Fibroblast of lung (primary cell): Measurements from ENCODE around the gene P2RY13.

Source experiments
- CTCF ChIP-seq, 2 donors: IDR thresholded peaks in 1 of 2; conservative IDR thresholded peaks in 1 of 2; 1 replicate in 1 of 2; 2 replicates in 1 of 2; pipeline ENCODE4 v1.5.1; 2011 to 2012; ENCODE audit warnings: low read length in 2 of 2, control low read depth in 1 of 2, inconsistent platforms in 1 of 2, low read depth in 1 of 2, mild to moderate bottlenecking in 1 of 2
- EZH2 ChIP-seq: IDR thresholded peaks from 2 replicates; pipeline ENCODE4 v1.5.1; 2012; ENCODE audit warnings: low read length, control low read depth, mild to moderate bottlenecking; ENCODE audit errors: missing control alignments

DNA sequence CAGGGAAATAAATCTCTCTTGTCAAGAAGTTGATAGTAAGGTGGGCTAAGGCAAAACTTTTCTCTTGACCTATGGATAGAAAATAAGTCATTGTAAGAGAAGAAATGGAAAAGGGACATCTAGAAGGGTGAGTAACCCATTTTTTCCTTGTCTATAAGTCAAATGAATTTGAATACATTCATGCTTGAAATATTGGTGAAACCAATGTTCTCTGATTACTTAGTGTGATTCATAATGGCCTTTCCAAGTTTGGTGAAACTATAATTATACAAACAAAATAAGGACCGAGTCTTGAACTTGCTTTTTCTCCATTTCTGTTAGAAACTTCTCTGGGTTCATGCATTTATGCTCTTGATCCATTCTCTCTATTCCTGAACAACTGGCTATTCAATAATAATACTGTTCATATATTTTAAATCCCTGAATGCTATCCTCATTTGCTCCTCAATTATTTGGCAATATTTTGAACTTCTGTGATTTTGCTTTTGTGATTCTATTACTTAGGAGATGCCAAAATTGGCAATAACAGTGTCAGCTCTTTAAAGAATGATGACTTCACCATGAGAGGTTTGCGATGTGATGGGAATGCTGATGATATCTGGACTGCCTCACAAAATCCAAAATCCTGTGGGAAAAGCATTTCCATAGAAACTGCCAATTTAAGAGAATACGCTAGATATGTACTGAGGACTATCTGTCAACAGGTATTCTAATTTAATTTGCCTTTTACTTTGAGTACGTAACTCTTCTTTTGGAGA is 42.9 kb upstream of the P2RY13 start:
- TF ChIP-seq EZH2 (no peak), CTCF (conservative IDR thresholded peaks at IDR 0.05 in 1 of 2, IDR thresholded peaks at IDR 0.05 in 1 of 2; ENCODE audit: low read depth in 1 of 2, low read length in 2 of 2) (no peak)
